GM19455 (cell line): Measurements from ENCODE around the gene B4GALT6.

Source experiments
- ATAC-seq: cut with Tn5 transposase; IDR thresholded peaks from one replicate; pipeline ENCODE4 v1.9.1; 2021; ENCODE audit not compliant: unreplicated experiment

The B4GALT6 gene

DNA sequence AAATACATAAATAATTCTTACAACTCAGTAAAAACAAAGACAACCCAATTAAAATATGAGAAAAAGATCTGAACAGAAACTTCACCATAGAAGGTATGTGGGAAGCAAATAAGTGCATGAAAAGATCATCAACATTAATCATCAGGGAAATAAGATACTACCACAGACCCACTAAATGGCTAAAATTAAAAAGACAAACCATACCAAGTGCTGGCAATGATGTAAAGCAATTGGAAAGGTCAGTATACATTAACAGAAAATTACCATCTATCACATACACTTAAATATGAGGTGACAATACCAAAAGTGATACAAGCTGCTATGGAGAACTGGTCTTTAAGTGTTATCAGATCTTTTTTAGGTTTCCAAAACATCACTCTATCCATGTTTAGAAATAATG lies 48.0 kb downstream of the B4GALT6 start:
- no peak for ATAC-seq

DNA sequence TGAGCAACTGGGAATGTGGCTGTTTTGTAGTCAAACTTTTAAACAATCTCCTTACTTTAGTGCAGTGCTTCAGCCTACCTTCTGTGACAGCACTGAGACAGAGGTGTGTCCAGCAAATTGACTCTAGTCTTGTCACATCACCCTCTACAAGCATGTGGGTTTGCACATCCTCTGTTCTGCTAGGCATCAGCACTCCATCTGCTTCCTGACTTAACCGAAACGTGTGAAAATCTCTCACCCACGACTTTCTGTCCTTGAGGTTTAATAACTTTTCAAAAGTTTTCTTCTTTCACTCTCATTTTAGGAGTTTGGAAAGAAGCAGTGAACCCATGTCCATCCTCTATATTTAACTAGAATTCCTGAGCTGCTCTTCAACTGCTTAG lies 50.1 kb downstream of the B4GALT6 start:
- ATAC-seq = peak; percentile 94

DNA sequence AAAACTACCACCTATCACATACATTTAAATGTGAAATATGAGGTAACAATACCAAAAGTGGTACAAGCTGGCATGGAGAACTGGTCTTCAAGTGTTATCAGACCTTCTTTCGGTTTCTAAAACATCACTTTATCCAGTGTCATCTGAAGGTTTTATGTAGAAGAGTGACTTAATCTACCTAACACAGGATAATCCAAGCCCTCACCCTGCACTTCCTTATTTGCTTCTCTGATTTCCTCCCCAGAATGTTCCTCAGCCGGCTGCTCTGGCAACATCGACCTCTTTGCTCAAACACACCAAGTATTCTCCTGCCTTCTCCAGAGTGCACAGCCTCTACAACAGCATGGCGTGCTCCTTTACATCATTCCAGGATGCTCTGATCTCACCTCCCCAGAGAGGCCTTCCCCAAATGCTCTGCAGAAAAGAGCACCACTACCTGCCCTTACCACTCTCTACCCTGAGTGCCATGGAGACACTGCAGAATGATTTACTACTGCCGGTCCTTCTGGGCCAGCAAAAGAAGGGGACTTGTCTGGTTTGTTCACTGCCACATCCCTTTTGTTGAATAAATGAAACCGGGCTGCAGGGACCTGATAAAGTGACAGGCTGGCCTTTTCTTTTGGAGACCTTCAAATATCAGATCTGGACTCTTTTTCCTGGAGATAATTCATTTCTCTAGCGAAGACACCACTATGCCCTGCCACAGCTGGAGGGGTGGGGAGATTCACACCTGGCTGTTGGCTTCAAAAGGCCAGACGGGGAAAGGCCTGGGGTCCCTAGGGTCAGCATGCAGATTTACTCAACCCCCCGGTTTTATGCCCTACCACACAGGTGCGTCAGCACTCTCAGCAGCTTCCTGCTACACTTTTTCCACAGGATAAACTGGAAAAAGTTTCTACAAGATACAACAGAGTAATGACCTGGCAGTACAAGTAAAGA lies 50.7 kb downstream of the B4GALT6 start:
- no peak for ATAC-seq

DNA sequence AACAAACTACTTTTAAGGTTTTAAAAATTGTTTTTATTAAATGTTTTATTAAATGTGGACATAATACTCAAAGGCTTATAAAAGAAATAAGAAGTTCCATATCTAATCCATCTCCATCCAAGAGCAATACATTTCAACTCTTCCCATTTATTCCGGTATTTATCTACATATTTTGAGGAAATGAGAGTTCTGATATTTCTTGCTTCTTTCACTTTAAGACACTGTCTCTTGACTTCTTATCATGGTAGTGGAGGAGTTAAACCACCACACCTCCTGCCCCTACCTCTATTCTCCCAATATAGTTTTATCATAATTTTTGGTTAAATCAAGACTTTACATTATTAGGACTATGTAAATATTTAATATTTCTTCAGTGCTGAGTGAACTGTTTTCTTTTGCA lies 52.0 kb downstream of the B4GALT6 start:
- ATAC-seq = no peak

DNA sequence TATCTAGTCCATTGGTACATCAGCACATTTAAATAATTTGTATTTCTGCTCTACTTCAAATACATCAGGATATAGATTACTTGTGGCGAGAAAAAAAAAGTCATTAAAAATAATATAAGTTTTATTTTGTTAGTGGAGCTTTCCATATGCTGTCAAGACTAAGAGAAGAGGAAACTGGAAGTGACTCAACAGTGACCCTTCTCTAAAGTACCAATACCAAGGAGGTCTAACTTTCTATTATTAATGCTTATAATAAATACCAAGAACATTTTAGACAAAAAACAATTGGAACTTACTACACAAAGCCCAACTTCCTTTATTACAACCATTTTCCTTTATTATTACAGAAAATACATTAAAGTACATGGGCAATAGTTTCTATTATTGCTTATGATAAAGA lies 52.9 kb downstream of the B4GALT6 start:
- no peak for ATAC-seq

DNA sequence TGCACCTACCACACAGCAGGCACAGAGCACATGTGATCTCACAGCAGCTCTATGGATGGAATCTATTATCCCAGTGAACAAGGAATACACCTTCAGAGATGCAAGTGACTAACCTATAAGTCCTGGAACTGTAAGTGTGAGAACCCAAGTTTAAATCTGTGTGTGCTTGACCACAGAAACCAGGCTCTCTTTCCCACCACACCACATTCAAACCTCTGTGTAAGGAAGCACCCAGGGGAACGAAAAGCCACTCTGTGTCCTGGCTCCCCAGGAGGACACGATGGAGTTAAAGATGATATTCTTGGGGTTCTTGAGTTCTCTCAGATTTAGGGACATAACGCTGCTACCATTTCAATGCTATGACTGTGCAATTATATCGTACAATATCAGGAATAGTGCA lies 53.8 kb downstream of the B4GALT6 start:
- ATAC-seq = no peak

DNA sequence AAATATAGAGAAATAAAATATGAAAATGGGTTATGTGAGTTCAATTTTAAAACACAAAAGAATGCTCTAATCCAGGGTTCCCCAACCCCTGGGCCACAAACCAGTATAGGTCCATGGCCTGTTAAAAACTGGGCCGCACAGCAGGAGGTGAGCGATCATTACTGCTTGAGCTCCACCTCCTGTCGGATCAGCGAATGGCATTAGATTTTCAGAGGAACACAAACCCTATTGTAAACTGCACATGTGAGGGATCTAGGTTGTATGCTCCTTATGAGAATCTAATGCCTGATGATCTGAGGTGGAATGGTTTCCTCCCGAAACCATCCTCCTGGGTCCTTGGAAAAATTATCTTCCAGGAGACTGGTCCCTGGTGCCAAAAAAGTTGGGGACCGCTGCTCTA lies 58.0 kb downstream of the B4GALT6 start:
- no peak for ATAC-seq

DNA sequence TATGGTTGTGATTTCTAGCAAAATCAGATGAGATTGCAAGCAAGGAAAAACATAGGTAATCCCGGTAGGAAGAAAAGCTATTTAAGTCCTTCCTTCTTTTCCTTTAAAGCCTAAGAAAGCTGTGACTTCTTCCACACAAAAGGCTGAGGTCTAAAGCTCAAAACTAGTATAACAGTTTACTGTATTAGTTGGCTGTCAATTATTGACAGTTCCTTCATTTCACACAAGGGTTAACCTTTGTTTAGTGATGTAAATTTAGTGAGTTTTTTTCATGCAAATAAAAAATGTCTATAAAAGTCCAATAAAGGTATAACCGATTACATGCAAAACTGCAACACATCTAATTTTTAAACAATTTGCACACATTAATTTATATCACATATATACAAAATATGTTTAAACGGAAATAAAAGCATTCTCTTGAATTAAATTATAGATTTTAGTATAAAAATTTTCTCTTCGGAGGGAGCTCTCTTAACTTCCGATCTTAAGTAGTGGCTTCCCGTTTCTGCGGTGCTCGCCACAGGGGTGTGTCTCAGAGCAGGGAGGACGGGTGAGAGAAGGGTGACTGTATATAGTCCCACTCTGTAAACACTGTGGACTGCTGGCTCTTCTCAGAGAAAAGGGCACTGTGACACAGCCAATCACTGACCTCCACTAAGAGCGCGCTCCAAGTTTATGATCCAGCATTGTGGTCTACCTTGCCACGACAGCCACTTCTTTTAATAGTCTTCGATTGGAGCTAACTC lies 59.3 kb downstream of the B4GALT6 start:
- no peak for ATAC-seq

DNA sequence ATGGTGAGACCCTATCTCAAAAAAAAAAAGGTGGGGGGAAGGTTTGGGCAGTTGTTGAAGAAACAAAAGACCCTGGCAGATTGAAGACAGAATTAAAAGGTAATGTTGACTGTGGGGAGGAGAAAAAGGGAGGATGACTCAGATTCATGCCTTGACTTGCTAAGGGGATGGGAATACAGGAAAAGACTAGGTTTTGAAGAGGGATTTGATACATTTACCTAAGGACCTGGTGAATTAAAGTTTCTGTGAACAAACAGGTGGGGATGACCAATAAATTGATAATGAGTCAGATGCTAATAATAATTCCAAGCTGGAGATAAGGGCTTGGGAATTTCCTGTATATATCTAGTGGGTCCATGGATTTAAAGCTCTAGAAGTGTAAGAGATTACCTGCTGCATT lies 65.1 kb downstream of the B4GALT6 start:
- no peak for ATAC-seq

DNA sequence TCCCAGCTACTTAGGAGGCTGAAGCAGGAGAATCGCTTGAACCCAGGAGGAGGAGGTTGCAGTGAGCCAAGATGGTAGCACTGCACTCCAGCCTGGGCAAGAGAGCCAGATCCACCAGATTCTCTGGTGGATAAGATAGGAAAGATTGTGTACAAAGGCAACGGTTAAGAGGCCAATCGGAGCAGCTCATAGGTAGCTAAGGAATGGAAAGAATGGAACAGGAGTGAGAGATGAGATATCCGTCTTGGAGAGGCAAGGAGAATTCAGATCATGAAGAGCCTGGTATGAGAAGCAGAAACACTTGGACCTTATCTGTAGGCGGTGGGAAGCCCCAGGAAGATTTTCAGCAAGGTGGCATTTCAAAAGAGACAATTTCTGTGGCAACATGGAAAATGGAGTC lies 65.6 kb downstream of the B4GALT6 start:
- no peak for ATAC-seq

DNA sequence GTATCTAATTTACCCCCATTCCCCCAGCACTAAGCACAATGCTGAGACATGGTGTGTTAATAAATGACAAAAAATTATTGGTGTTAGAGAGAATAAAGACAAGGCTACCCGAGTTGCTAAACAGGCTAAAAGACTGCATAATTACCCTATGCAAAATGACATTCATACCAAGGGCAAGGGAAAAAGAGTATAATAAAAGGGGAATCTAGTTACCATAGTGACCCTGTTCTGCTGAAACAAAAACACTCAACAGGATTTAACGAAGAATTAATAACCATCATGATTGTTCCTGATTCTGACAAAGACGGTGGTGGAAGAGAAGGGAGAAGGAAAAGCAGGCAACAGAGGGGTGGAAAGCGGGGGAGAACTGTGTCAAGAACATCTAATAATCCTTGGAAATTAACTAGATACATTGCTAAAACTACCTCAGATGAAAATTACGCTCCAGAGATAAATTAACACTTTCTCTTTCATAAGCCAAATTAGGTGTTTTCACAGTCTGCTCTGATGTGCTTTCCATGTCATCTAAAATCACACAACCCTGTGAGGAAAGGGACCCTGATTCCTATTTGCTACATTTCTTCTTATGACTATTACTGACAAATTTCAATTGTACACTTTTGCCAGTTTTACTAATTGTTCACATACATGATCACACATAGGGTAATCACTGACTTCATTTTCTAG lies 67.2 kb downstream of the B4GALT6 start:
- no peak for ATAC-seq

DNA sequence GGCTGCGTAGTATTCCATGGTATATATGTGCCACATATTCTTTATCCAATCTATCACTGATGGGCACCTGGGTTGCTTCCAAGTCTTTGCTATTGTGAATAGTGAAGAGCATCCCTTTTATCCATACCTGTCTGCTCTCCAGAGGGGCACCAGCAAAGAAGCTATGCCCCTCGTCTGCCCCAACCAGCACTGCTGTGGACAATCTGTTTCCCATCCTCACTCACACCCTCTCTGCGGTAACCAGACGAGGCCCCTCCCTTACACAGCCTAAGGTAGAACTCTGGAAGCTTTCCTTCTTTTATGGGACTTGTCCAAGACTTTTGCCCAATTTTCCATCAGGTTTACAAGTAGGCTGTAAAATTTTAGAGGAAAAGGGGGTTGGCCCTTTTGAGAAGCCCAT lies 67.8 kb downstream of the B4GALT6 start:
- no peak for ATAC-seq

DNA sequence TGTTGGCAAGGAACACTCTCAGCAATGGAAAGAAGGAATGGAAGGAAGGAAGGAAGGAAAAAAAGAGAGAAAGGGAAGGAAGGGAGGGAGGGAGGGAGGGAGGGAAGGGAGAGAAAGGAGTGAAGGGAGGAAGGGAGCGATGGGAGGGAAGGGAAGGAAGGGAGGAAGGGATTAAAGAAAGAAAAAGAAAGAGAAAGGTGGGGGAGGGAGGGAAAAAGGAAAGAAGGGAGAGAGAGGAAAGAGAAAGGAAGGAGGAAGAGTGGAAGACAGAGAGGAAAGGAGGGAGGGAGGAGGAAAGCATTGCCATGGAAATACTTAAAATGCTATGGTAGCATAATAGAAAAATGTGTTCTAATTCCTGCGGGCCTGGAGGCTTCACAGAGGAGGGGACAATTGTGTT lies 70.3 kb downstream of the B4GALT6 start:
- no peak for ATAC-seq

DNA sequence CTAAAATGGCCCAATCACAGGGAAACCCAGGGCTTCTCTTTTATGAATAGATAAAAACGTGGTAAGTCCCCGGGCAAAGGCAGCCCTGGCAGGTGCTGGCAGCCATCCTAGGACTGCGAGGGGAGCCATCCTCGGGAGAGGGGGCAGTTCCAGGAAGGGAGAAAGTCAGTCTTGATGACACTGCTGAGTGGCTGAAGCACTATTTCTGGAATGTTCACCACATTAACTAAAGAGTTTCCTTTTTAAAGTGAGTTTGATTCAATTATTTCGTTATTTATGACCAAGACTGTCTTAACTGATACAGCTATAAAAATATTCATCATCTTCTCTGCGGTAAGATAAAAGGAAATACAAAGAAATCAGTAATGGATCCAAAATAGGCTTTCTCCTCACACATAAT lies 72.3 kb downstream of the B4GALT6 start:
- no peak for ATAC-seq

DNA sequence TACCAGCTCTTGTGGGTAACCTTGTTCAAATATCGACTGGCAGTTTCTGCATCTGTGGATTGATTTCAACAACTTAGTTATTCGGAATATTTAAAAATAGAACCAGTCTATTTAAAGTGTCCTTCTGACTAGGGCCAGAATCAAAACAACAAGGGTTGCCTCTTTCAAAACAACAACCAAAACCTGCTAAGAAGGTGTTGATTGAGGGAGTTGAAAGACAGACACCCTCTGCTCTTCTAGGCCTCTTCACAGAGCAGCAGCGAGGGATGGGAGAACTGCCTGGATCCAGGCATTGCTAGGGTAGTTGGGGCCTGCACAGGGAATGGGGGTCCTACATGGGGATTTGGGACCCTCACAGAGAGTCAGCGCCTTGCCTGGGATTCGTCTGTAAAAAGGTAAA lies 72.9 kb downstream of the B4GALT6 start:
- no peak for ATAC-seq

DNA sequence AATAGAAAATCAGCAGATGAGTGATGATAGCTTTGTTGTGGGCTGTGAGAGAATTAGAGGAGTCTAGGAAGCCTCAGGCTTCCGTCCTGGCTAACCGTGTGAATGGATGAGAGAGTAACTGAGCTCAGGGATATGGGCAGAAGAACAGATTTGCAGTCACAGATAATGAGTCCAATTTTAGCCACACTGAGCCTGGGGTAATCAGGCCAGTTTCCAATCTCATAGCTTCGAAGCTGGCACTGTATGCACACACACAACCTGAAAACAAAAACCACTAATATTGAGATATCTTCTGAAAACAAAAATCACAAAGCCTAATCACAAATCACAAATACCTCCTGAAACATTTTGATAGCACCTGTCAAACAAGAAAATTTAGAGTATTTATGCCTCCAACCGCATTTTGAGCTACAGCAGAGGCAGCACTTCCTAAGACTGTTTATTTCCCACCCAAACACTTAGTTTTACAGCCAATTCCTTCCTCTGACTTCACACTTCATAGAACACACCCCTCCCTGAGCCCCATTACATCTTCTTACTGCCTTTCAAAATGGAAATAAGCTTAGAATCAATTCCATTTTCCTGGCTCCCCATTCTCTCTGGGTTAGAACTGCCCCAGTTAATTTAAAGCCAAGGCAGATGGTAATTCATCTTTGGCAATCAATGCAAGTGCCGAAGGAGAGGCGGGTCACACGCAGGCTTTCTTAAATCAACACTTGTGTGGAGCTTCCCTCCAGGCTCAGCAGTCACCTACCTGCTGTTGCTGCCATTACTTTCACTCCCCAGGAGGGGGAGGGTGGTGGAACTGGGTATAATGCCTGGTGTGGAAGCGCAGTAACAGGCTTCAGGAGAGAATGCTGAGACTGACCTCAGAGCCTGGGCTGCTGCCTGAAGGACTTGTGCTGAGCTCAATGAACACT lies 73.8 kb downstream of the B4GALT6 start:
- no peak for ATAC-seq

DNA sequence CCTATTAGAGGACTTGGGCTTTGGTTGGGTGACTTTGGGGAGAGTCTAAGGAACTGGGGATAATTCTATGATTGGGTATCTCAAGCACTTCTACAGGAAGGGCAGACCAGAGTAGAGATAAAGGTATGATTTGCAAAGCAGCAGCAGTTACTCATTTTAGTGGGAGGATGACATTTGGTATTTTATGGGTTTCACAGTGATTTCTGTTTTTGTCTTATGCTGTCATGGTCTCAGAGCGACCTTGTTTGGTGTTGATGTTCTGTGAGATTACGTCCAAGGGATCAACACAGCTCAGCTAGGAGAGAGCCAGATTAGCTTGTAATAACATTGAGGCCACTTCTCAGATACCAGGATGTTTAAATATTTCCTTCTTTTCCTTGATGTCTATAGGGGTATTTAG lies 74.5 kb downstream of the B4GALT6 start:
- ATAC-seq = no peak

DNA sequence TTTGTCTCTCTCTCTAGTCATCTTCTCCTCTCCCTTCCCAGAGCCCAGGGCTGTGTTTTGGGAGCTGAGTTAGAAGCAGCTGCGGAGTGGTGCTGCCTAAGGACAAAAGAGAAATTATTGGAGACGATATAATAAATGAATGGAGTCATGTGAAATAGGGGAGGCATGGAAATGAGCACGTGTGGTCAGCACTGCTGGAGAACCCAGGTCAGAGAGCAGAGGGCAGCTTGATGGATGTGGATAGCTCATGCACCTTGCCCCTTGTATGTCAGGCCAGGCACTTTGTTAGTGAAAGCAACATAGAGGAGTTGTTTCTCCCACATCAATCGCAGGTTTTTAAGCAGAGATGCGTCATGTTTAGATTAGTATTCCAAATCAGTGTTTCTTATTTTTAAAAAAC lies 77.0 kb downstream of the B4GALT6 start:
- ATAC-seq = no peak

DNA sequence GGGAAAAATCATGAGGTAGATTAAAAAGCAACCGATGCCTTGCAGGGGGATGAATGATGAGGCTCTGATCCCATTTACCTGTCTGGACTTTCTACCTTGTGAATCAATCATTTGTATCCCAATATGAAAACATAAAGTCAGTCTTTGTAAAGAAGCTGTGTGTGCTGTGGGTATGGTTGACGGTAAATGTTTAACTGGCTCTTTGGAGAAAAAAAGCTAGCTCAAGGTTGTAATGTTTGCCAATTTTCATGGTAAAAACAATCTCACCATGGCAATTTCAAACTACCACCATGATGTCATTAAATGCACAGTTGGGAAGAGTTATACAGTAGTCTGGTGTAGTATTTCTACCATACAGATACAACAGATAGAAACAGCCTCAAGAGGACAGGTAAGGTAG lies 78.1 kb downstream of the B4GALT6 start:
- no peak for ATAC-seq

DNA sequence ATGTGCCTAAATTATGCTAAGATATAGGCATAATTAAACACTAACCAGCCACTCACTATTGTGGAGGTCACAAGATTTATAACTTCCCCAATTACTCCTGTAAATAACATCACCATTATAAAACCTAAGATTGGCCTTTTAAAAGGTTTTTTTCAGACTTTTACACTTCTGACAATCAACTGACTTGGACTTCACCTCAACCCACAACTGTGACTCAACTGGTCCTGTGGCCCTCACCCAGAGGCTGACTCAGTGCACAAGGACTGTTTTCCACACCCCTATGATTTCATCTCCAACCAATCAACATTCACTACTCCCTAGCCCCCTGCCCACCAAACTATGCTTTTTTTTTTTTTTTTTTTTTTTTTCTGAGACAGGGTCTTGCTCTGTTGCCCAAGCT lies 81.1 kb downstream of the B4GALT6 start:
- no peak for ATAC-seq
